ENCODE measurements around the gene CDYL2.
"Not testable (repeated sequence)": the region's sequence is repeated elsewhere in the genome, so short reads cannot be mapped to it uniquely, and the experiment has no call there.

The CDYL2 gene
- total RNA-seq, result 22.8 to 25.4 reads per million in 2 donors

GRCh38 chr16:80804526-80805383, at the start of gene CDYL2:
Gene CDYL2, minus strand, starts transcription at chr16:80804598. Its CDS starts 425 bp downstream, at chr16:80804173.
- peak in 4 of 5 experiments; percentile 10 to 71 (median 24) for DNase-seq

- peak in 1 of 5 experiments; percentile 29 for DNase-seq
Measured at GRCh38 chr16:80852261-80852872, 48.0 kb upstream of the CDYL2 start.

GRCh38 chr16:80851831-80852230, 47.4 kb upstream of the CDYL2 start:
- DNase-seq, result no peak

GRCh38 chr16:80850757-80851156, 46.4 kb upstream of the CDYL2 start:
- no peak for DNase-seq

- DNase-seq, result no peak
Measured at GRCh38 chr16:80848862-80849261, 44.5 kb upstream of the CDYL2 start.

GRCh38 chr16:80846680-80847079, 42.3 kb upstream of the CDYL2 start:
- no peak for DNase-seq

- DNase-seq, result no peak
Measured at GRCh38 chr16:80846275-80846674, 41.9 kb upstream of the CDYL2 start.

GRCh38 chr16:80844395-80844794, 40.0 kb upstream of the CDYL2 start:
- DNase-seq, result no peak

- DNase-seq, result no peak
Measured at GRCh38 chr16:80841231-80841630, 36.8 kb upstream of the CDYL2 start.

GRCh38 chr16:80837533-80838147, 33.2 kb upstream of the CDYL2 start:
- no peak for DNase-seq

- no peak for DNase-seq
Measured at GRCh38 chr16:80836846-80837245, 32.4 kb upstream of the CDYL2 start.

- no peak for DNase-seq
Measured at GRCh38 chr16:80836202-80836601, 31.8 kb upstream of the CDYL2 start.

- no peak for DNase-seq
Measured at GRCh38 chr16:80831039-80831438, 26.6 kb upstream of the CDYL2 start.

- no peak for DNase-seq
Measured at GRCh38 chr16:80828495-80828894, 24.1 kb upstream of the CDYL2 start.

- DNase-seq, result no peak
Measured at GRCh38 chr16:80827007-80827406, 22.6 kb upstream of the CDYL2 start.

- no peak for DNase-seq
Measured at GRCh38 chr16:80825365-80825758, 21.0 kb upstream of the CDYL2 start.

- peak in 1 of 5 experiments; percentile 71 for DNase-seq
Measured at GRCh38 chr16:80824623-80825364, 20.4 kb upstream of the CDYL2 start.

- no peak for DNase-seq
Measured at GRCh38 chr16:80819988-80820387, 15.6 kb upstream of the CDYL2 start.

- DNase-seq, result no peak
Measured at GRCh38 chr16:80816356-80816755, 12.0 kb upstream of the CDYL2 start.

- DNase-seq, result not testable (repeated sequence)
Measured at GRCh38 chr16:80815278-80815677, 10.9 kb upstream of the CDYL2 start.

GRCh38 chr16:80812593-80812992, 8.2 kb upstream of the CDYL2 start:
- DNase-seq, result no peak

- DNase-seq, result no peak
Measured at GRCh38 chr16:80809366-80809765, 5.0 kb upstream of the CDYL2 start.

- no peak for DNase-seq
Measured at GRCh38 chr16:80807906-80808305, 3.5 kb upstream of the CDYL2 start.
